NCI-H524 treated with DMSO at 0.1 percent for 48 hours (cell line): ENCODE data around the gene MTUS2.
"Not testable (repeated sequence)": the region's sequence is repeated elsewhere in the genome, so short reads cannot be mapped to it uniquely, and the experiment has no call there.

Experiments
- DNase-seq: peaks from one replicate; lab custom pipeline; 2025; lab: John Stamatoyannopoulos, UW

MTUS2 gene

DNA sequence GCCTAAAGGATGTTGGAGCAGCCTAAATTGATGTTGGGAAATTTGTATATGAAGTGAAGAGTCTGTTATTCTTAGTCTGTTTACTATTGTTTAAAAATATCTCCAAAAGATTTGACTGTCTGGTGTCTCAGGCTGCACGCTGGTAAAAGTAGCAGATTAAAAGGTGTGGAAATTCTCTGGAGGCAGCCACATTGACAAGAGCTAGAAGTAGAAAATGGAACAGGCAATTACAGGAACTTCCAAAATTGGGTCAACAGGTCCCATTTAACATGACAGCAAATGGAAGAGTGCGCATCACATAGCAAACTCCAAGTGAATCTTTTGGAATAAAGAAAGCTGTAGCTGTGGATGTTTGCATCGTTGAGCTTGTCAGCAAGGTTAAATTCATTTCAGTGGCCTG is 138.3 kb downstream of the MTUS2 start:
- no peak for DNase-seq

DNA sequence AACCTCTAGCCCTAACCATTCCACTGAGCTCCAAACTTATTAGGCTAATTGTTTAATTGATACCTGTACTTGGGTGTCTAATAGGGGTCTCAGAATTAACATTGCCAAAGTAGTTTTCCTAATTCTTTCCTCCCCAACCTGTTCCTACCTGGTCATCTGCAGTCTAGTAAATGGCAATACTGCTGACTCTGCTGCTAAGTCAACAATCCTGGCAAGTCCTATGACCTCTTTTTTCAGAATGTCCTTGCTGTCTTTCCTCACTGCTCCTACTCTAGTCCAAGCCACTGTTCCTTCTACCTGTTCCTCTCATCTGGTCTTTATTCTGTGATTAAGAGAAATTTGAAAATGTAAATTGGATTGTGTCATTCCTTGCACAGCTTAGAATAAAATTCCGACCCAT is 143.9 kb downstream of the MTUS2 start:
- DNase-seq = no peak

GRCh38 chr13:28964803-28965202 is 144.7 kb downstream of the MTUS2 start:
- DNase-seq = no peak

DNA sequence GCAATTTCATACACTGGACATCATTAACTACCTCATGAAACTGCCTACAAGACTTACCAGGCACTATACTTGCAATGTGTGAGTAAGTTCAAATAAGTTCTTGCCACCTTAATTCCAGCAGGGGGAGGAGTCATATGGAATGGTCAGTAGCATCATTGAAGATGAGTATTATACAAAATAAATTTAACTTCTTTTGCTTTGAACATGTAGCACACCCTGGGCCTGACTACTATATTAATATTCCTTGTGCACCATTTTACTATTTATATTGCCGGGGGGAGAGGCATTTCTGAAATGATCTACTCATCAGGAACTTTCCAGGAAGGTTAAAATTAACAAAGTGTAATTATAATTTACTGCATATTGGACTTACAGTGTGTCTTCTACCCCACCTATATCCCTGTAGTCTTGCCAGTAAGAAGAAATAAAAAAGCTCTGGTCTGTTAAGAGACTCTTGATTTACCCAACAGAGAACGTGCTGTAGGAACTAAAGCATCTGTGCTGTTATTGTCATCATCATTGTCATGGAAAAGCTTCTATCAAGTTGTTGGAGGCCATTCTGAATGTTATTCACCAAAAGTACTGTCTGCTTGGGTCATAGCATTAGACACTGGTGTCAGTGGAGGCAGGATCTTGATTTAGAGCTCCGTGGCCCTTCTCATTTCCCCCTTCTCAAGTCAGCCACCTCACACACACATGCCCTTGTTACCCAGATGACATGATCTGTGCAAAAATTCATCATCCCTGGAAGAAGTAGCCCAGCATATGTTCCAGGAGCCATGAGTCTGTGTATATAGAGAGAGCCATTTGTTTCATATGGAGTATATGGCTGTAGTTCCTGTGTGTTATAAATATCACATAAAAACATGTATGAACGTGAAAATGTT is 147.1 kb downstream of the MTUS2 start:
- no peak for DNase-seq

GRCh38 chr13:28976195-28976594 is 156.1 kb downstream of the MTUS2 start:
- no peak for DNase-seq

GRCh38 chr13:28976636-28977035 is 156.5 kb downstream of the MTUS2 start:
- DNase-seq = no peak

- no peak for DNase-seq
Measured at GRCh38 chr13:28978574-28978973, 158.4 kb downstream of the MTUS2 start.

DNA sequence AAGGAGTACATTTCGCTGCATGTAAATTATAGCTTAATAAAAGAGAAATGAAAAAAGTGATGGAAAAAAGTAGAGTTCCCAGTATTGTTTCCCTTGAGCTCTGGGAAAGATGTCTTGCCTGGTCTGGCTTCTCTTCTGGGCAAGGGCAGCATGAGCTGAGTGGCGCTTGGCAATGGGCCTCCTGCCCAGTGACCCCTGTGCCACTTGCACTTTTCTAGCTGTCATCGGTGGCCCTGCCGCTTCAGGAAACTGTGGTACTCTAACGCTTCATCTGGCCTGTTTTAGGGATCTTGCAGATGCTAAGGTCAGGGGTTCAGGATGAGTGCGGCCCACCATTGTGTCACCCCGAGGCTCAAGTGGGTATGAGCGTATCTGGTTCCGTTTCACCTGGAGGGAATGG is 161.4 kb downstream of the MTUS2 start:
- DNase-seq = no peak

DNA sequence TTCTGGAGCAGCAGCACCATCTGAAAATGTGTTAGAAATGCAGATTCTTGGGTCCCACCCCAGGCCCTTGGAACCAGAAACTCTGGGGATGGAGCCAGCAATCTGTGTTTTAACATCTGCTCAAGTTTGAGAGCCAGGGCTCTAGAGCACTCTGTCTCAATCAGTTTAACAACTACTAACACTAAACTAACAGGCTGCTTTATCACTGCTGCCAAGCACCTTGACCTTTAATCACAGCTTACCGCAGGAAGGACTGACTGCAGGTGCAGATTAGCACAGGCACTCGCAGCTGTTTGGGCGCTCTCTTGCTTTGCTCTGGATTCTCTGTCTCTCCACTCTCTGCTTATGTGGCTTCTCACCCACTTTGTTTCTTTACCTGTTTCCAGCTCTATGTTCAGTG is 163.5 kb downstream of the MTUS2 start:
- no peak for DNase-seq

DNA sequence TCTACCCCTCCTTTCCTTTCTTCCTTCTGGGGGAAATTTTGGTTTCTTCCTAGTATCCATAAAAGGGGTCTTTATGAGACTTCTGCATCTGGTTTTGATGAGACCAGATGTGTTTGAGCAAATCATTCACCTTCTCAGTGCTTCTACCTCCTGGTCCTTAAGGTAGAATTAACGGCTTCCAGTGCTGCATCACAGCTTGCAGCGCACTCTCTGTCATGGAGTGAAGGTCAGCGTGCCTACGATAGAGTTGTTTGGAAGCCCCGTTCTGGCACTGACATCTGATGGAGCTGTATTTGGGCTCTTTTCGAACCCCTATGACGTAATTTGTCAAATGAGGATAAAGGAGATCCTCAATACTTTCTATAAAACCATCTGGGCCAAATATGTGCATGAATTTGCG is 164.2 kb downstream of the MTUS2 start:
- DNase-seq = no peak

GRCh38 chr13:28984825-28985224 is 164.7 kb downstream of the MTUS2 start:
- DNase-seq = no peak

GRCh38 chr13:28990378-28990777 is 170.2 kb downstream of the MTUS2 start:
- DNase-seq = not testable (repeated sequence)

DNA sequence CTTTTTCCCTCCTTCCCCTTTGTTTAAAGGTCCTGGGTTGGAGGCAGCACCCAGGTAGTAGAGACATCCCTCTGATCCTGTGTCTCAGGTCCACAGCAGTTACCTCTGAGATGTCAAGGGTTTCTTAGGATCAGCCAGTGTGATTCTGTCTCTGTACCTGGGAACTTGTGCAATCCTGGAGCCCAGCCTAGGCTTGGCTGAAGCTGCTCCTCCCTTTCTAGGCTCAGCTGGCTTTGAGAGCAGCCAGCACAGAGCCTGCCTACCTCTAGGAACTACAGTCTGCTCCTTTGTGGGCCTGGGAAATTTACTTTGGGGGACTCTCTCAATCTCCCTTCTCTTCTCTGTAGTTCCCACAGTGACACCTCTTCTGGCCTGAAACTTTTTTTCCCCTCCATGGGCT is 171.6 kb downstream of the MTUS2 start:
- DNase-seq = no peak

DNA sequence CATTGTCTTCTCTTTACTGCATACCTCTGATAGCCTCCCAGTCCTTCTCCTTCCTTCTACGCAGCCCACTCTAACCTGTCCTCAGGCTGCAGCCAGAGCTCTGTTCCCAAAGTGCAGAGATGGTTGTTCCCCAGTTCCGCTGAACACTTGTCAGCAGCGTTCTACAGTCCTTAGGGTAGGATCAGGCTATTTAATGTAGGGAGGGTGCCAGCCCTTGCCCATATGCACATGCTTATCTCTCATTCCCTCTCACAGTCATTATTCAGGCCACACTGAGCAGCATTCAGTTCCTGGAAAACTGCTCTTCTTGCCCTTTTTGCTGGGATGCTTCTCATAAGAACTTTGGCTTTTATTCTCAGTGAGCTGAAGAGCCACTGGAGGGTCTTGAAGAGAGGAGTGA is 180.7 kb downstream of the MTUS2 start:
- DNase-seq = no peak

DNA sequence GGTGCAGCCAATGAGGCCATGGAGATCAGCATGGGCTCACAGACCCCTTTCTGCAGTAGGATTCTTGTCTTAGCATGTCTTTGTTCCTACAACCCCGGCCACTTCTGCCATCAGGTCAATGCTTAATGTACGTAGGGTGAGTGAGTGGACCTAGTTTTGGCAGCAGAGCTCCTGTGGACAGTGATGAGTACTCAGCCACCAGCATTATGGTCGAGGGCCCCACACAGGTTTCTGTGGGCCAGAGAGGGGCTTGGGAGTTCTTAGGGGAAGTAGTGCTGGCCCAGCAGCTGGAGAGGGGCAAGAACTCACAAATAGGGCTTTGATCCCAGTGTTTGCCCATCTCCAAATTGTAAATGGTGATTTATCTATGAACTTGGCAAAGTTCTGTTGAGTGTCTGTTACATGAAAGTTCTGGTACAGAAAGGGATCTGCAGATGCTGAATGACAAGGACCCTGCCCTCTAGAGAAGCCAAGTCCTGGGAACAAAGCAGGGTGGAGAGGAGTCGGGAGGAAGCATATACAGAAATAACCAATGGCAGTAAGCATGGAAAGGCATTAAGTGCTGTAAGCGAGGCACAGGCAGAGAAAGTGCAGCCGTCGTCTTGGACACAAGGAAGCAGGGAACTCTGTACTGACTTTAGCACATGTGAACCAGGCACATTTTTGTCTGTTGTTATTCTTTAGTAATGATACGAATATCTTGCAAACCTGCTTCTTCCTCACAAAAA is 185.1 kb downstream of the MTUS2 start:
- DNase-seq = no peak

DNA sequence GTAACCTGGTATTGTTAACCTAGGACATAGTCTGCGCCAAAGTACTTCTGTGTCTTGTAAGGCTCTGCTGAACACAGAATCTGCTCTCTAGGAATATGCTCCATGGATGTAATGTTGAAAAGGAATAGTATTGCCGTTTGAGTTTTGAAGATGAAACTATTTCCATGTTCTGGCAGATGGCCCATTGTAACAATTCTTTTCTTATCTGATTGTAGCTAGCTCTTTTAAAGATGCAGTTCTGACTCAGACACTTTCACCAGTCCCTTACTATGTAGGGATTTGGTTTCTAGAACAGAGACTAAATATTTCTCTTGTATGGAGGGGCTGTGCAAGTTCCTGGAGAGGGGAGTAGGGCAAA is 185.6 kb downstream of the MTUS2 start:
- DNase-seq = no peak

DNA sequence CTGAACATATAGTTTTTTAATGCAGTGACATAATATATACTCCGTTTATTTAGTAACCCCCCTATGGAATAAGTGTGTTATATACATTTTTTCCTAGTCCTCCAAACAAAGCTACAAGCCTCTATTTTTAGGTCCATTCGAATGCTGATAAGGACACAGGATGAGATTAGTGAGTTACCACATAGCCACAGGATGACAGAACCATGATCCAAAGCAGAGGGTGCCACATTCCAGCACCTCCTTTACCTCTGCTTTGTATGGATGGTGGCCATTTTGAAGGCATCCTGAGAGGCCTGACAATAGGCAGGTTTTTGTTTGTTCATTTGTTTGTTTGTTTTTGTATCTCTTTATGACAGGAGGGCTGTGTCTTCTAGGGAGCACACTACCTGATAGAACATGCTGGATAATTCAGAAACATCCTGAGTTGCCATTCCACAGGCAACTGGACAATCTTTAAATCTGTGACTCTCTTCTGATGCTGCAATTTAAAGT is 186.3 kb downstream of the MTUS2 start:
- no peak for DNase-seq

DNA sequence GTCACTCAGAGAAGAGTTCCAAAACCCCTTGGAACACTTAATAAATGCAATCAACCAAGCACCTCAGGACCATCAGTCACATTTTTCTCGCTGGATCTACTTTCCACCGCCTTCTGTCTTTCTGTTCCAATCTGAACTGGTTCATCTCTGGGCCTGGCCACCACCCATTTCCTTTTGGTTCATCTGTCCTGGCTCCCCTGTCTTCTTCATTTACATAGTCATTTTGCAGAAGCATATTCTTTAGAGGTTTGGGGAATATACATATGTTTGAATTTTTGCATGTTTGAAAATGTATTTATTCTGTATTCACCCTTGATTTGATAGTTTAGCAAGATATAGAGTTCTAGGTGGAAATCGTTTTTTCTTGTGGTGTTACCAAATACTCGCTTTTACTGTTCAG is 188.2 kb downstream of the MTUS2 start:
- DNase-seq = no peak

- no peak for DNase-seq
Measured at GRCh38 chr13:29020314-29020713, 200.2 kb downstream of the MTUS2 start.

- no peak for DNase-seq
Measured at GRCh38 chr13:29021311-29021710, 201.2 kb downstream of the MTUS2 start.

GRCh38 chr13:29021717-29022116 is 201.6 kb downstream of the MTUS2 start:
- DNase-seq = no peak

- no peak for DNase-seq
Measured at GRCh38 chr13:29022410-29022809, 202.3 kb downstream of the MTUS2 start.

GRCh38 chr13:29022968-29023367 is 202.8 kb downstream of the MTUS2 start:
- no peak for DNase-seq
